ENCODE results near the gene CEP83. TPM values are rescaled to one million over a fixed set of nuclear protein-coding genes. Genes with fewer than 3 reads are reported as not detected.

The CEP83 gene
- total and polyA plus RNA-seq, 9 of the 15 experiments (the other 6 are each of a cell fraction or from before 2014, with no cell fraction given), result 5.3 to 40.5 (median 31.3) TPM

GRCh38 chr12:94469522-94469921 is 9.9 kb upstream of the CEP83 start:
- H4K20me1 ChIP-seq (replicated peaks; ENCODE audit: control insufficient read depth, insufficient read depth, low read length), result no peaks in the 10 kb centered on the region
- intact Hi-C loops (cut with micrococcal nuclease), result no loop called here

More at GRCh38 chr12:94469522-94469921, 9.9 kb upstream of the CEP83 start:
- TF ChIP-seq ZSCAN32 (CRISPR knock-in tag; IDR thresholded peaks at IDR 0.05), result no peak
- TF ChIP-seq ZNF589 (CRISPR knock-in tag; IDR thresholded peaks at IDR 0.05; ENCODE audit: low read depth), result no peak
- no peak for TF ChIP-seq ZNF639 (CRISPR knock-in tag; conservative IDR thresholded peaks at IDR 0.05 in 1 of 2, IDR thresholded peaks at IDR 0.05 in 1 of 2)
- no peak for TF ChIP-seq SIRT6 (IDR thresholded peaks at IDR 0.05; ENCODE audit: low read depth, low read length)
- no peak for TF ChIP-seq ZNF551 (CRISPR knock-in tag; IDR thresholded peaks at IDR 0.05)
- TF ChIP-seq FOXK1 (CRISPR knock-in tag; IDR thresholded peaks at IDR 0.05; ENCODE audit: borderline replicate concordance), result no peak
- TF ChIP-seq ZNF146 (CRISPR knock-in tag; IDR thresholded peaks at IDR 0.05; ENCODE audit: unreplicated experiment), result no peak
- no peak for TF ChIP-seq CXXC5 (CRISPR knock-in tag; IDR thresholded peaks at IDR 0.05)
- no peak for TF ChIP-seq NR0B1 (IDR thresholded peaks at IDR 0.05; ENCODE audit: partially characterized antibody)
- TF ChIP-seq ADNP (tag; IDR thresholded peaks at IDR 0.05), result no peak
- no peak for TF ChIP-seq DPF2 (IDR thresholded peaks at IDR 0.05)
- no peak for TF ChIP-seq NRF1 (conservative IDR thresholded peaks at IDR 0.05 in 1 of 2, IDR thresholded peaks at IDR 0.05 in 1 of 2)
- no peak for TF ChIP-seq ATF3 (IDR thresholded peaks at IDR 0.05)
- no peak for TF ChIP-seq ATF3 (CRISPR knock-in tag; conservative IDR thresholded peaks at IDR 0.05)
- no peak for TF ChIP-seq VEZF1 (CRISPR knock-in tag; IDR thresholded peaks at IDR 0.05)
- TF ChIP-seq MCM2 (IDR thresholded peaks at IDR 0.05; ENCODE audit: low read depth), result no peak
- no peak for TF ChIP-seq ZNF184 (CRISPR knock-in tag; IDR thresholded peaks at IDR 0.05)
- TF ChIP-seq LCOR (CRISPR knock-in tag; IDR thresholded peaks at IDR 0.05), result no peak
- ATAC-seq (no peak), FAIRE-seq (no peak), DNase-seq (ENCODE audit: extremely low read depth in 1 of 4, low spot score in 3 of 4) (no peak)
- ChIA-PET POLR2A (interaction anchor here (1.7 kb wide), 1 partner anchor 11 kb away, joined by 5 read pairs; the partner anchor contains the start of gene CEP83), CTCF (ENCODE audit: low intra/inter-chr PET ratio) (no interaction called here)
- no peaks in the 10 kb centered on the region for H3K79me2 ChIP-seq (ENCODE audit: control insufficient read depth, insufficient read depth, low read length)
- no peak overlapping the region for H2AFZ ChIP-seq (ENCODE audit: low read depth, low read length)
- no peaks in the 10 kb centered on the region for H3K9me1 ChIP-seq (ENCODE audit: control insufficient read depth, insufficient read depth, low read length)
- no peaks in the 10 kb centered on the region for H3K36me3 ChIP-seq (ENCODE audit: control insufficient read depth, insufficient read depth, low read length)
- WGBS (ENCODE audit: insufficient coverage, low coverage, missing lambda C conversion rate), result 47% methylated on average over 8 of the region's 8 CpGs
- no peaks in the 10 kb centered on the region for H3K27me3 ChIP-seq (ENCODE audit: control insufficient read depth in 2 of 2, insufficient read depth in 2 of 2, low read length in 2 of 2)
- H3K4me3 ChIP-seq, result no peak overlapping the region
- no peaks in the 10 kb centered on the region for H3K4me1 ChIP-seq (replicated peaks in 1 of 2; ENCODE audit: control insufficient read depth in 2 of 2, insufficient read depth in 2 of 2, low read length in 2 of 2)
- no peak overlapping the region for H3K27ac ChIP-seq (ENCODE audit: extremely low read depth, low read depth, low read length)
- in situ Hi-C loops (cut with MboI), result no loop called here
- H3K9me3 ChIP-seq (replicated peaks; ENCODE audit: control insufficient read depth, insufficient read depth, low read depth, low read length), result no peaks in the 10 kb centered on the region
- BruUV-seq (replicated peaks), result no TSS peak
- no peak overlapping the region for H3K4me2 ChIP-seq (ENCODE audit: insufficient read depth, low read length)
- no peak overlapping the region for H3K9ac ChIP-seq (ENCODE audit: insufficient read depth in 1 of 2, low read depth in 2 of 2, low read length in 2 of 2)

Data from K562 (cell line).